H1 (cell line): ENCODE data around the gene CRYBA4. TPM values are rescaled to one million over a fixed set of nuclear protein-coding genes. Genes with fewer than 3 reads are reported as not detected.
"Not testable (repeated sequence)": the region's sequence is repeated elsewhere in the genome, so short reads cannot be mapped to it uniquely, and the experiment has no call there.

Source experiments
- CTCF ChIA-PET: fragments of 300-600 bp; sonication (Branson Sonifier 250); formaldehyde crosslinking; loops from one replicate; lab custom pipeline; 2021; ENCODE audit not compliant: partially characterized antibody; lab: Charles Lee
- POLR2A ChIA-PET: fragments of 300-600 bp; sonication (Branson Sonifier 250); formaldehyde crosslinking; loops from one replicate; lab custom pipeline; 2021; ENCODE audit warnings: inconsistent platforms; ENCODE audit not compliant: partially characterized antibody; lab: Charles Lee
- DNase-seq, 2 experiments: peaks; one replicate each; pipeline versions ENCODE4 v3.0.0 to v3.0.0-alpha.2; 2010 to 2022; ENCODE audit warnings: low spot score in 2 of 2, low read depth in 1 of 2, mixed read lengths in 1 of 2
- FAIRE-seq: peaks from 2 replicates; lab custom pipeline; 2011; peaks lifted over from hg19 to GRCh38; lab: Jason Lieb, UNC
- H2AFZ ChIP-seq: 2 replicates; pipeline ENCODE4 v1.8.1; 2012; ENCODE audit warnings: low read length, inconsistent platforms
- H2AK5ac ChIP-seq: 2 replicates; pipeline ENCODE4 v1.6.1; 2013; ENCODE audit warnings: low read depth, low read length
- H2BK120ac ChIP-seq: replicated peaks from 2 replicates; pipeline ENCODE3; 2013; ENCODE audit warnings: low read depth, low read length, inconsistent platforms
- H2BK12ac ChIP-seq: 2 replicates; pipeline ENCODE4 v1.6.1; 2013; ENCODE audit warnings: low read depth, low read length
- H2BK15ac ChIP-seq: 2 replicates; pipeline ENCODE4 v1.6.1; 2013; ENCODE audit warnings: low read length
- H2BK20ac ChIP-seq: 2 replicates; pipeline ENCODE4 v1.6.1; 2013; ENCODE audit warnings: low read length
- H2BK5ac ChIP-seq: 2 replicates; pipeline ENCODE4 v1.6.1; 2013; ENCODE audit warnings: low read depth, low read length
- H3K14ac ChIP-seq: 2 replicates; pipeline ENCODE4 v1.6.1; 2013; ENCODE audit warnings: inconsistent platforms; ENCODE audit not compliant: insufficient read length
- H3K18ac ChIP-seq: 2 replicates; pipeline ENCODE4 v1.6.1; 2013; ENCODE audit warnings: low read length; ENCODE audit errors: extremely low read depth
- H3K23ac ChIP-seq: 2 replicates; pipeline ENCODE4 v1.6.1; 2013; ENCODE audit warnings: inconsistent platforms; ENCODE audit not compliant: insufficient read length
- H3K23me2 ChIP-seq: 2 replicates; pipeline ENCODE4 v1.6.1; 2013; ENCODE audit warnings: low read depth, low read length
- H3K27ac ChIP-seq: 2 replicates; pipeline ENCODE4 v1.6.1; 2011; ENCODE audit warnings: low read depth, low read length, inconsistent platforms
- H3K27me3 ChIP-seq, 4 experiments: replicated peaks in 1 of 4; 1 replicate in 1 of 4; 2 replicates in 3 of 4; pipeline versions ENCODE4 v1.6.1 to v1.8.1; 2011 to 2013; ENCODE audit warnings: low read length in 3 of 4, mild to moderate bottlenecking in 3 of 4, inconsistent platforms in 2 of 4, mixed read lengths in 2 of 4, moderate library complexity in 1 of 4; ENCODE audit not compliant: control insufficient read depth in 3 of 4, insufficient read depth in 3 of 4; ENCODE audit errors: extremely low read depth in 1 of 4
- H3K36me3 ChIP-seq, 4 experiments: 2 replicates each; pipeline versions ENCODE4 v1.6.1 to v1.8.1; 2011 to 2013; ENCODE audit warnings: mild to moderate bottlenecking in 4 of 4, low read length in 3 of 4, moderate library complexity in 2 of 4, control low read depth in 1 of 4, inconsistent platforms in 1 of 4; ENCODE audit not compliant: insufficient read depth in 4 of 4, control insufficient read depth in 2 of 4
- H3K4ac ChIP-seq: replicated peaks from 2 replicates; pipeline ENCODE3; 2013; ENCODE audit warnings: low read length, low read depth, mixed read lengths, inconsistent platforms; ENCODE audit not compliant: insufficient read length
- H3K4me1 ChIP-seq, 4 experiments: replicated peaks in 1 of 4; 1 replicate in 1 of 4; 2 replicates in 3 of 4; pipeline versions ENCODE4 v1.6.1 to v1.8.1; 2011 to 2013; ENCODE audit warnings: low read length in 3 of 4, inconsistent platforms in 2 of 4, mixed read lengths in 1 of 4; ENCODE audit not compliant: insufficient read depth in 4 of 4, control insufficient read depth in 3 of 4
- H3K4me2 ChIP-seq, 2 experiments: 2 replicates each; pipeline versions ENCODE4 v1.6.1 to v1.8.1; 2011 to 2013; ENCODE audit warnings: low read depth in 2 of 2, low read length in 2 of 2, control low read depth in 1 of 2, inconsistent platforms in 1 of 2, mild to moderate bottlenecking in 1 of 2; ENCODE audit not compliant: insufficient read depth in 1 of 2
- H3K4me3 ChIP-seq, 4 experiments: fragments of 200-600, 300-600 bp in 1 of 4; sonication (generic), shearing (Covaris generic), sonication (Bioruptor Twin) in 1 of 4; 2 replicates each; pipeline versions ENCODE4 v1.5.1 to v1.8.1; 2011 to 2016; ENCODE audit warnings: low read length in 4 of 4, low read depth in 3 of 4, control low read depth in 2 of 4, inconsistent platforms in 2 of 4, mild to moderate bottlenecking in 2 of 4, mixed read lengths in 1 of 4, moderate library complexity in 1 of 4; ENCODE audit not compliant: insufficient read depth in 2 of 4; ENCODE audit errors: extremely low read depth in 1 of 4
- H3K56ac ChIP-seq: replicated peaks from 2 replicates; pipeline ENCODE3; 2013; ENCODE audit warnings: low read depth, mild to moderate bottlenecking, mixed read lengths, low read length, inconsistent platforms; ENCODE audit not compliant: insufficient read length
- H3K79me1 ChIP-seq: 2 replicates; pipeline ENCODE4 v1.6.1; 2013; ENCODE audit warnings: low read depth, low read length, control low read depth
- H3K79me2 ChIP-seq, 2 experiments: 2 replicates each; pipeline versions ENCODE4 v1.6.1 to v1.8.1; 2012 to 2013; ENCODE audit warnings: low read length in 2 of 2, mild to moderate bottlenecking in 2 of 2, inconsistent platforms in 1 of 2; ENCODE audit not compliant: insufficient read depth in 2 of 2, control insufficient read depth in 1 of 2
- H3K9ac ChIP-seq, 4 experiments: replicated peaks in 1 of 4; 1 replicate in 1 of 4; 2 replicates in 3 of 4; pipeline versions ENCODE4 v1.6.1 to v1.8.1; 2011 to 2013; ENCODE audit warnings: low read depth in 3 of 4, low read length in 3 of 4, control low read depth in 2 of 4, mild to moderate bottlenecking in 2 of 4, moderate library complexity in 2 of 4, inconsistent platforms in 1 of 4; ENCODE audit errors: extremely low read depth in 1 of 4
- H3K9me3 ChIP-seq, 2 experiments: 2 replicates each; pipeline versions ENCODE4 v1.6.1 to v1.8.1; 2012 to 2013; ENCODE audit warnings: mild to moderate bottlenecking in 2 of 2, moderate library complexity in 2 of 2, control low read depth in 1 of 2, inconsistent platforms in 1 of 2, low read depth in 1 of 2, low read length in 1 of 2, mixed read lengths in 1 of 2; ENCODE audit not compliant: insufficient read depth in 2 of 2
- H4K20me1 ChIP-seq, 2 experiments: replicated peaks in 1 of 2; 2 replicates each; pipeline versions ENCODE3 to v1.8.1; 2011 to 2013; ENCODE audit warnings: inconsistent platforms in 2 of 2, low read length in 2 of 2, mild to moderate bottlenecking in 1 of 2; ENCODE audit not compliant: insufficient read depth in 2 of 2, control insufficient read depth in 1 of 2
- H4K5ac ChIP-seq: 2 replicates; pipeline ENCODE4 v1.6.1; 2013; ENCODE audit warnings: low read length, low read depth, mixed read lengths, inconsistent platforms; ENCODE audit not compliant: insufficient read length
- H4K8ac ChIP-seq: 2 replicates; pipeline ENCODE4 v1.8.0; 2013; ENCODE audit warnings: mild to moderate bottlenecking, moderate library complexity, low read length, inconsistent platforms; ENCODE audit not compliant: insufficient read depth; ENCODE audit errors: extremely low read depth
- H4K91ac ChIP-seq: replicated peaks from 2 replicates; pipeline ENCODE3; 2013; ENCODE audit warnings: low read length, mixed read lengths, inconsistent platforms; ENCODE audit not compliant: insufficient read length
- POLR2AphosphoS5 ChIP-seq: IDR thresholded peaks from 2 replicates; pipeline ENCODE4 v1.6.1; 2011; ENCODE audit warnings: low read depth, low read length
- TCF12 ChIP-seq: IDR thresholded peaks from 2 replicates; pipeline ENCODE4 v1.6.1; 2011; ENCODE audit warnings: low read depth, mild to moderate bottlenecking, low read length
- WGBS, 2 experiments: shearing (Covaris generic) in 1 of 2; methylation state at CpG; one replicate each; pipeline versions ENCODE4 v1.1.6 to v1.1.7; 2013 to 2015; ENCODE audit warnings: low lambda C conversion rate in 2 of 2, mixed read lengths in 2 of 2, inconsistent platforms in 1 of 2, low coverage in 1 of 2, missing lambda C conversion rate in 1 of 2; ENCODE audit not compliant: insufficient replicate concordance in 2 of 2, insufficient coverage in 1 of 2, insufficient read length in 1 of 2; ENCODE audit errors: extremely low coverage in 1 of 2, missing lambda C conversion rate in 1 of 2; 5-methylcytosine and 5-hydroxymethylcytosine counted together
- polyA plus RNA-seq, 7 experiments: library from polyadenylated mRNA; depleted of rRNA in 3 of 7; stranded (reverse) in 5 of 7; unstranded in 2 of 7; fragments of >200 nt in 5 of 7; fragments of 200-250 nt in 2 of 7; gene quantifications; 1 replicate in 5 of 7; 2 replicates in 1 of 7; 4 replicates in 1 of 7; pipeline versions ENCODE4 v1.2.1 to v1.2.3, GENCODE V29; 2011 to 2013; ENCODE audit warnings: missing spikeins in 2 of 7, mixed read lengths in 2 of 7
- total RNA-seq: library from RNA; stranded (reverse); fragmentation: NEBNext Ultra II Directional; extraction: Animal tissue kit (Norgen Biotek cat#: 25700); gene quantifications from 2 replicates; pipeline ENCODE4 v1.2.1, GENCODE V29; 2021

The CRYBA4 gene
- total and polyA plus RNA-seq, 2 of the 8 experiments (the other 6 are each of a cell fraction or from before 2014, with no cell fraction given) = 0.67 to 3.1 TPM

DNA sequence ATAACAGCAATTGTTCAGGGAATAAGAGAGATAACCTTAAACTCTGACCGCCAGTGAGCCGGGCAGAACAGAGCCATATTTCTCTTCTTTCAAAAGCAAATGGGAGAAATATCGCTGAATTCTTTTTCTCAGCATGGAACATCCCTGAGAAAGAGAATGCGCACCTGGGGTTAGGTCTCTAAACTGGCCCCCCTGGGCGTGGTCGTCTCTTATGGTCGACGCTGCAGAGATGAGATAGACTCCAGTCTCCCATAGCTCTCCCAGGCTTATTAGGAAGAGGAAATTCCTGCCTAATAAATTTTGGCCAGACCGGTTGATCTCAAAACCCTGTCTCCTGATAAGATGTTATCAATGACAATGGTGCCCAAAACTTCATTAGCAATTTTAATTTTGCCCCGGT lies 8.0 kb upstream of the CRYBA4 start:
- Histone ChIP-seq H3K27me3 (peaks cover 5 to 31% (median 26%) of the 10 kb centered on the region in 4 experiments), H3K4me1 (peaks cover 22 to 43% (median 28%) of the 10 kb centered on the region in 4 experiments), H3K4me3 (peak overlapping the region in 2 of 4 experiments; percentile 7 to 45; a peak in 2 of 8 replicates), H3K4me2 (peak overlapping the region; percentile 40 to 89)
- not testable (repeated sequence) for H3K18ac ChIP-seq, H2BK5ac ChIP-seq, H2AK5ac ChIP-seq, H3K9ac ChIP-seq, H3K36me3 ChIP-seq, H4K8ac ChIP-seq, H4K5ac ChIP-seq, H3K56ac ChIP-seq, H3K23ac ChIP-seq, FAIRE-seq, H2BK20ac ChIP-seq, H3K23me2 ChIP-seq, H3K27ac ChIP-seq, H3K14ac ChIP-seq, H2AFZ ChIP-seq, H2BK120ac ChIP-seq, H4K91ac ChIP-seq, H4K20me1 ChIP-seq, H3K79me2 ChIP-seq, H3K4ac ChIP-seq, H2BK12ac ChIP-seq, H2BK15ac ChIP-seq, H3K79me1 ChIP-seq, H3K9me3 ChIP-seq
- WGBS, 2 experiments = 2% methylated on average over 10 of the region's 10 CpGs; no CpG with 5 or more reads in 1 of the 2 experiments
- TF ChIP-seq POLR2AphosphoS5 (peak; percentile 43; the same call in 1 of the 2 replicates), TCF12 (peak; percentile 98)
- ChIA-PET CTCF (interaction anchor here (1.5 to 1.6 kb wide), 2 partner anchors 52 to 59 kb away, joined by 3 to 5 read pairs; no protein-coding TSS in a partner anchor), POLR2A (interaction anchor here (0.9 to 1.5 kb wide), 3 partner anchors 10 to 55 kb away, joined by 3 to 4 read pairs (median 3); partner anchors contain the start of gene MIAT)
- DNase-seq = peak; percentile 34 to 70
